Mesendoderm (in vitro differentiated cells): ENCODE data around the gene THSD4.
A peak's percentile ranks its signal among the peaks of the same experiment; 100 is the strongest.
"Not testable (repeated sequence)": the region's sequence is repeated elsewhere in the genome, so short reads cannot be mapped to it uniquely, and the experiment has no call there.

ENCODE experiments used
- DNase-seq: peaks from one replicate; pipeline ENCODE4 v3.0.0; 2013
- H2AK5ac ChIP-seq: 2 replicates; pipeline ENCODE4 v1.6.1; 2013; ENCODE audit warnings: low read length, inconsistent platforms
- H2BK120ac ChIP-seq: 2 replicates; pipeline ENCODE4 v1.6.1; 2013; ENCODE audit warnings: low read depth, mild to moderate bottlenecking, low read length, moderate library complexity, mixed read lengths
- H2BK15ac ChIP-seq: replicated peaks from 2 replicates; pipeline ENCODE4 v1.6.1; 2013; ENCODE audit warnings: low read depth, mild to moderate bottlenecking, moderate library complexity
- H2BK5ac ChIP-seq: 2 replicates; pipeline ENCODE4 v1.6.1; 2013; ENCODE audit warnings: low read length, inconsistent platforms
- H3K18ac ChIP-seq: 2 replicates; pipeline ENCODE4 v1.6.1; 2013; ENCODE audit warnings: mild to moderate bottlenecking, low read length, mixed read lengths
- H3K23ac ChIP-seq: one replicate; pipeline ENCODE4 v1.6.1; 2013; ENCODE audit warnings: low read length
- H3K27ac ChIP-seq: 2 replicates; pipeline ENCODE4 v1.5.1; 2013; ENCODE audit warnings: low read depth, mild to moderate bottlenecking, inconsistent platforms, low read length, moderate library complexity
- H3K27me3 ChIP-seq: 2 replicates; pipeline ENCODE4 v1.6.1; 2013; ENCODE audit warnings: low read length, control low read depth, mild to moderate bottlenecking, inconsistent platforms; ENCODE audit not compliant: insufficient read depth, poor library complexity
- H3K36me3 ChIP-seq: 2 replicates; pipeline ENCODE4 v1.6.1; 2013; ENCODE audit warnings: low read length, inconsistent platforms; ENCODE audit not compliant: control insufficient read depth, insufficient read depth
- H3K4ac ChIP-seq: one replicate; pipeline ENCODE4 v1.6.1; 2013; ENCODE audit warnings: low read depth, mild to moderate bottlenecking, low read length, moderate library complexity
- H3K4me1 ChIP-seq: 2 replicates; pipeline ENCODE4 v1.6.1; 2013; ENCODE audit warnings: low read depth, low read length, inconsistent platforms; ENCODE audit not compliant: control insufficient read depth
- H3K4me2 ChIP-seq: 2 replicates; pipeline ENCODE4 v1.6.1; 2013; ENCODE audit warnings: low read length
- H3K4me3 ChIP-seq: 2 replicates; pipeline ENCODE4 v1.5.1; 2013; ENCODE audit warnings: mild to moderate bottlenecking, low read length
- H3K56ac ChIP-seq: one replicate; pipeline ENCODE4 v1.6.1; 2013; ENCODE audit warnings: low read length
- H3K79me1 ChIP-seq: 2 replicates; pipeline ENCODE4 v1.6.1; 2013; ENCODE audit warnings: low read length, inconsistent platforms
- H3K79me2 ChIP-seq: 2 replicates; pipeline ENCODE4 v1.6.1; 2013; ENCODE audit warnings: mild to moderate bottlenecking, low read length; ENCODE audit not compliant: control insufficient read depth, insufficient read depth
- H3K9ac ChIP-seq: 2 replicates; pipeline ENCODE4 v1.6.1; 2013; ENCODE audit warnings: low read length, inconsistent platforms
- H4K5ac ChIP-seq: one replicate; pipeline ENCODE4 v1.6.1; 2013; ENCODE audit warnings: low read length
- H4K8ac ChIP-seq: one replicate; pipeline ENCODE4 v1.6.1; 2013; ENCODE audit warnings: low read depth, mild to moderate bottlenecking, control low read depth, low read length, moderate library complexity
- WGBS: extraction: QIAGEN DNeasy Blood & Tissue Kit; methylation state at CpG from one replicate; pipeline ENCODE4 v1.1.7; 2013; ENCODE audit warnings: low lambda C conversion rate, missing lambda C conversion rate; ENCODE audit not compliant: insufficient coverage; ENCODE audit errors: extremely low coverage; 5-methylcytosine and 5-hydroxymethylcytosine counted together

THSD4 gene

GRCh38 chr15:71124937-71125790 lies 9.9 kb downstream of the THSD4 start:
- no peaks in the 10 kb centered on the region for H3K27me3 ChIP-seq
- no peak overlapping the region for H3K9ac ChIP-seq
- no peak overlapping the region for H3K4me2 ChIP-seq
- H2BK5ac ChIP-seq, result no peak overlapping the region
- H3K56ac ChIP-seq, result no peak overlapping the region
- no peak overlapping the region for H2BK15ac ChIP-seq
- no CpG with 5 or more reads among the region's 8 CpGs for WGBS
- H2AK5ac ChIP-seq, result no peak overlapping the region
- H3K27ac ChIP-seq, result no peak overlapping the region
- no peak overlapping the region for H3K23ac ChIP-seq
- no peaks in the 10 kb centered on the region for H3K79me1 ChIP-seq
- no peak overlapping the region for H4K8ac ChIP-seq
- H3K4ac ChIP-seq, result no peak overlapping the region
- H3K18ac ChIP-seq, result no peak overlapping the region
- H3K4me1 ChIP-seq, result peaks cover 4% of the 10 kb centered on the region
- no peak overlapping the region for H4K5ac ChIP-seq
- no peaks in the 10 kb centered on the region for H3K79me2 ChIP-seq
- no peak overlapping the region for H3K4me3 ChIP-seq
- no peak overlapping the region for H2BK120ac ChIP-seq
- no peaks in the 10 kb centered on the region for H3K36me3 ChIP-seq
- DNase-seq, result no peak

GRCh38 chr15:71125831-71126450 lies 10.7 kb downstream of the THSD4 start:
- H3K4me2 ChIP-seq, result no peak overlapping the region
- no peaks in the 10 kb centered on the region for H3K4me1 ChIP-seq
- H3K36me3 ChIP-seq, result no peaks in the 10 kb centered on the region
- no peak overlapping the region for H3K56ac ChIP-seq
- H2BK120ac ChIP-seq, result no peak overlapping the region
- no peak overlapping the region for H2BK15ac ChIP-seq
- no peaks in the 10 kb centered on the region for H3K79me1 ChIP-seq
- WGBS, result no CpG with 5 or more reads among the region's 14 CpGs
- no peak overlapping the region for H3K27ac ChIP-seq
- no peak overlapping the region for H4K5ac ChIP-seq
- no peak overlapping the region for H3K4ac ChIP-seq
- H3K27me3 ChIP-seq, result no peaks in the 10 kb centered on the region
- no peak overlapping the region for H2BK5ac ChIP-seq
- H3K18ac ChIP-seq, result no peak overlapping the region
- DNase-seq, result peak; percentile 70
- no peaks in the 10 kb centered on the region for H3K79me2 ChIP-seq
- no peak overlapping the region for H2AK5ac ChIP-seq
- H3K9ac ChIP-seq, result no peak overlapping the region
- H3K23ac ChIP-seq, result no peak overlapping the region
- no peak overlapping the region for H4K8ac ChIP-seq
- no peak overlapping the region for H3K4me3 ChIP-seq

- Histone ChIP-seq H2BK120ac (no peak overlapping the region), H3K4me3 (no peak overlapping the region), H4K8ac (no peak overlapping the region), H3K27ac (no peak overlapping the region), H3K4me2 (no peak overlapping the region), H3K4me1 (no peaks in the 10 kb centered on the region), H4K5ac (no peak overlapping the region), H3K79me1 (no peaks in the 10 kb centered on the region), H2BK15ac (no peak overlapping the region), H3K9ac (no peak overlapping the region), H3K36me3 (no peaks in the 10 kb centered on the region), H3K79me2 (no peaks in the 10 kb centered on the region), H3K23ac (no peak overlapping the region), H3K56ac (no peak overlapping the region), H2BK5ac (no peak overlapping the region), H3K18ac (no peak overlapping the region), H2AK5ac (no peak overlapping the region), H3K4ac (no peak overlapping the region), H3K27me3 (no peaks in the 10 kb centered on the region)
- DNase-seq, result no peak
These were observed 11.8 kb downstream of the THSD4 start for GRCh38 chr15:71127083-71127482.

GRCh38 chr15:71128159-71128558 lies 12.9 kb downstream of the THSD4 start:
- H4K8ac ChIP-seq, H3K27ac ChIP-seq, H2AK5ac ChIP-seq, H3K4ac ChIP-seq, H3K36me3 ChIP-seq, H3K56ac ChIP-seq, H2BK120ac ChIP-seq, H2BK15ac ChIP-seq, H3K4me1 ChIP-seq, H2BK5ac ChIP-seq, H3K4me3 ChIP-seq, H4K5ac ChIP-seq, H3K23ac ChIP-seq, H3K9ac ChIP-seq, H3K27me3 ChIP-seq, H3K79me1 ChIP-seq, H3K18ac ChIP-seq, H3K4me2 ChIP-seq, H3K79me2 ChIP-seq, DNase-seq: not testable (repeated sequence)
- whole genome bisulfite sequencing, result no CpG with 5 or more reads among the region's 6 CpGs

GRCh38 chr15:71128939-71129562 lies 13.8 kb downstream of the THSD4 start:
- Histone ChIP-seq H2AK5ac (no peak overlapping the region), H3K4me1 (no peaks in the 10 kb centered on the region)

More at GRCh38 chr15:71128939-71129562, 13.8 kb downstream of the THSD4 start:
- H3K9ac ChIP-seq, result no peak overlapping the region
- no peaks in the 10 kb centered on the region for H3K79me2 ChIP-seq
- H3K56ac ChIP-seq, result no peak overlapping the region
- H2BK5ac ChIP-seq, result no peak overlapping the region
- H4K8ac ChIP-seq, result no peak overlapping the region
- no peak overlapping the region for H3K4ac ChIP-seq
- no peak overlapping the region for H3K4me2 ChIP-seq
- no peaks in the 10 kb centered on the region for H3K79me1 ChIP-seq
- no peak overlapping the region for H4K5ac ChIP-seq
- no peak overlapping the region for H2BK120ac ChIP-seq
- H3K36me3 ChIP-seq, result no peaks in the 10 kb centered on the region
- no peak overlapping the region for H3K27ac ChIP-seq
- WGBS, result no CpG with 5 or more reads among the region's 6 CpGs
- H2BK15ac ChIP-seq, result no peak overlapping the region
- H3K23ac ChIP-seq, result no peak overlapping the region
- no peak for DNase-seq
- H3K18ac ChIP-seq, result no peak overlapping the region
- no peak overlapping the region for H3K4me3 ChIP-seq
- no peaks in the 10 kb centered on the region for H3K27me3 ChIP-seq
